ENCODE data around the gene NANOS1.
"Not testable (repeated sequence)": the region's sequence is repeated elsewhere in the genome, so short reads cannot be mapped to it uniquely, and the experiment has no call there.

Gene NANOS1

DNA sequence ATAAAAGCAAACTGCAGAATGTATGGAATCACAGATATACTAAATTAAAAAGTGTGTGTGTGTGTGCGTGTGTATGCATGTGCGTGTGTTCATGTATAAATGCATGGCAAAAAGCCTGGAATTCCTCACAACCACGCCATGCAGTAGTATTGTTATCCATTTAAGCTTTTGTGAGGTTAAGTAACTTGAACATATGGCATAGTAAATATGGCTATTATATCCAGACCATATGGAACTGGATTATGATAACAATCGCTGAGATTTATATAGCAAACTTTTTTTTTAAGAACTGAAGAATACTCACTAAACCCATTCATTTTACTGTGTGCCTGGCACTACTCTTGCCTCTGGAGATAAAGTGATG, 22.3 kb upstream of the NANOS1 start:
- no peak for DNase-seq (ENCODE audit: low read depth)

DNA sequence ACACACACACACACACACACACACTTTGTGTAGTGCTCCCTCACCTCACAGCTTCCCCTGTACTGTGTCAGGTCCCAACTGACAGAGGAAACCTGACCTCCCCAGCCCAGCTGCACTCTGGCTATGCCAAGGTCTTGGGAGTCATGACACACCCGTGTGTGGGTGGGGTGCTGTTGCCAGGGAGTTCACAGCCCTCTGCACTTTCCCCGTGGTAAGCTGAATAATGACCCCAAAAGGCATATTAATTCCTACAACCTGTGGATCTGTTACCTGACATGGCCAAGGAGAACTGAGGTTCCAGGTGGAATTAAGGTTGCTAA, 8.9 kb upstream of the NANOS1 start:
- DNase-seq (ENCODE audit: low read depth), result no peak

DNA sequence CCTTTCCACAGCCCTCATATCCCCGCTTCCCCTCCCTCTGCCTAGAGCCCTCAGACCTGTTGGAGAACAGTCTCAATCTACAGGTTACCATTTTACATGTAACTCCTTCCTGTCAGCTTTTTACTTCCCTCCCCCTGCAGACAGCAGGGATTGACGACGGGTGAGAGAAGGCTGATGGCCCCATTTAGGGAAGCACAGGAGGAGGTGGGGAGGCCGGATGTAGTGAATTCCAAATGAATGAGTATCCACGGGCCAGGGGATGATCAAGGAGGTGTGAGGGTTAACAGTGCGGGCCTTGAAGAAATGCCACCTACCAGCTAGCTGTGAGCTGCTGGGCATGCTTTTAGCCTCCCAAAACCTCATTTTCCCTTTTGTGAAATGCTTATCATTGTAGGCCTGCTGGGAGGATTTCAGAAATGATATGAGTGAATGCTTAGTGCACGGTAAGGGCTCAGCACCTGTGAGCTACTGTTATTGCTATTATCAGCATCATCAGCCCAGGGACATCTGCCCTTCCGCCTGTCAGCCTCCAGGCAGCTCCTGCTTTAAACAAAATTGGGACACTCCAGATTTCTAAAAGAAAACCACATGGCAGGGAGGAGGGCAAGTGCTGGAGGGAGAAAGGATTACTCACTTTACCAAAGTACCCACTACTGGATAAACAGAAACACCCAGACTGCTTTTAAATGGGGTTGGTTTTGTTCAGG, 6.5 kb upstream of the NANOS1 start:
- DNase-seq (ENCODE audit: low read depth), result peak; percentile 56

DNA sequence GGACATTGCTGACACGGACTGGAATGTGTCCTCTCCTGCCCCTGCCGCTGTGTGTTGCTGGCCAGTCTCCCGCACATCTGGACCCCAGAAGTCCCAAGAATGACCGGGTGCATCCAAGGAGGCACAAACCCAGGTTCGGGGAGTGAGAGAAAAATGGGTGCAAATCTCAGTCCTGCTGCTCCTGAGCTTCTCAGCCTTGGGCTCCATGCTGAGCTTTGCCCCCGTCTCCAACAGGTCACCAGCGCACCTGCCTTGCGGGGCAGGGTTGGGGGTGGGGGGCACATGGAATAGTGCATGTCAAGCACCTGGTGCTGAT, 6.0 kb upstream of the NANOS1 start:
- no peak for DNase-seq (ENCODE audit: low read depth)

DNA sequence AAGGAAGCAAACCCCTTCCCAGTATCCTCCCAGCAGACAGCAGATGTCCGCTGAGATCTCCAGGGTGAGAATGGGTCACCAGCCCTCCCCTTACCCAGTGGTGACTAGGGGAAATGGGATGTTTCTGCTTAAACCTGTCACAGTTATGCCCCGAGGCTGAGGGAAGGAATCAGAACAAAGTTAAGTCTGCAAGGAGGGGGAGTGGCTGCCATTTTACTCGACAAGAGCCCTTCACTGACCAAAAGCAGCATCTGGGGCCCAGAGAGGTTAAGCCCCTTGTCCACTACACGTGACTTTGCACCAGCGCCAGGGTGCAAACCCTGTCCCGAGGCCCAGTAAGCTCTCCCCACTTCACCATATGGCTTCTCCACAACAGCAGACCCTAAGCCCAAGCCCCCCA, 4.6 kb upstream of the NANOS1 start:
- DNase-seq (ENCODE audit: low read depth), result no peak

DNA sequence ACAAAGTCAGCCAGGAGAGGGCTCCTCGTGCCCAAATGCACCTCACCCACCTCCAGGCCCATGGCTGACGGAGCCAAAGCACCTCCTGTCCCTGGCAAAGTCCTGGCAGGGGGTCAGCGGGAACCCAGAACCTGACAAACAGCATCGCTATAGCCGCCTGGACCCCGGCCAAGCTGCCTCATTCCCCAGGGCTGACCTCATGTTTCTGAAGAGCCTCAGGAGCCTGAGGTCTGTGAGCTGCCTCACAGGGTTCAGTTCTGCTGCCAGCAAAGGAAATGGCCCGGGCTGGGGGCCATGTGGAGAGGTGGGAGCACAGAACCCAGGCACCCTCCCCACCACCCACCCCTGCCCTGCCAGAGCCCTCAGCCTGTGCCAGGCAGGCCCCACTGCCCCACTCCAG, 4.2 kb upstream of the NANOS1 start:
- no peak for DNase-seq (ENCODE audit: low read depth)

DNA sequence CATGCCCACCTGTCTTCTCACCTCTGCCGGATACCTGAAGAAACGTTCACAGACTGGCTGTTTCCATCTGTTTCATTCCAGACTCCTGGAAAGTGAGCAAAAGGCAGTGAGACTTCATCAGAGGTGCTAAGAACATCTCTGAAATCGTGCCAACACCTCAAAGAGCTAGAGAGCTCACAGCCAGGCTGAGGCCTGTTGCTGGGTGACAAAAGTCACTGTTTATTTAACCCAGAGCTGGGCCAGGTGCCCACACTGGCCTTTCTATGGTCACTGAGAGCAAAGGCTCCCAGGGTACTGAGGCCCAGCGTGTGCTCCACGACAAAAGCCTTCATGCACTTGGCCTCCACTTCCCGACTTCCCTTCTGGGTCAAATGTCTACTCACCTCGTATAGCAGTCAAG, 3.7 kb upstream of the NANOS1 start:
- DNase-seq (ENCODE audit: low read depth), result no peak

DNA sequence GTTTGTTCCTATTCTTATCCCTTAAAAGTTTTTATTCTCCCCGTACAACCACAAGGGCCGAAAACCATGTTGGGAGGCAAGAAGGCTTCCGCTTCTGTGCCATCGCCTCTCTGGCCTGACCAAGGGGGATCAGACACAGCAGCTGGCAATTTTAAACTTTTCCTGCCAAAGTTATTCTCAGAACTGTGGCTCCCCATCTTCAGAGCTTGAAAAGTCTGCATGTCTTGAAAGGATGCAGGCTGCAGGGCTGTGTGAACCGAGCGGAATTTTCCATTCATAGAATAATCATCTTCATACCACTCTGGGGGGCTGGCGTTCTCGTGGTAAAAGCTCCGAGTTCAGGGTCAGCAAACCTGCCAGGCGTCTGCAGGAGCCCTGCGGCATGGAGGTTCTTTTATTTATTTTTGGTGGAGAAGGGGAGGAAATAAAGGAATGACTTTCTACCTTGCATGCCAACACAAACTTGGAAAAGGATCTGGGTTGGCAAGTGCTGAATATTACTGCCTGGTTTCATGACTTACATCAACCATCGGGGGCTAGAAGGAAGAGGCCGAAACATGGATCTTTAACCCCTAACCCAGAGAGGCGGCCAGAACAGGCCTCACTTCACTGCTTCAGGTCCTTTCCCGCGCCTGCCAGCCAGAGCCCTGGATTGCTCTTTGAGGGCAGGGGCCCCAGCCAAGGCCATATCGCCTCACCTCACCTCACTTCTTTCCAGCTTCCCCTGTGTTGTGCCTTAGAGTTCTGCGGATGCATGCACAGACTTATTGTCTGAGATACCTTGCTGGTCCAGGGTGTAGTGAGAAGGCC, 3.0 kb upstream of the NANOS1 start:
- no peak for DNase-seq (ENCODE audit: low read depth)

DNA sequence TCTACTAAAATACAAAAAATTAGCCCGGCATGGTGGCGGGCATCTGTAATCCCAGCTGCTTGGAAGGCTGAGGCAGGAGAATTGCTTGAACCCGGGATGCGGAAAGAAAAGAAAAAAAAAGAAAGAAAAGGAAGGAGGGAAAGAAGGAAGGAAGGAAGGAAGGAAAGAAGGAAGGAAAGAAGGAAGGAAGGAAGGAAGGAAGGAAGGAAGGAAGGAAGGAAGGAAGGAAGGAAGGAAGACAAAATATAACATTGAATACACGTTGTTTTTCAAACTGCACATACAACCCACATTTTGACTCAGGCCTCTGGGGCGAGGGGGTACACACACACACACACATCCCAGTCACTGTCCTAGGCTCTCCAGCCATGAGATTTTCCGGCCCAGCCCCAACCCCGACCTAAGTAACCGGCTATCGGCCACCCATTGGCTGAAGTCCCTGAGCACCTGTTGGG, 1.0 kb upstream of the NANOS1 start:
- DNase-seq (ENCODE audit: low read depth), result not testable (repeated sequence)

DNA sequence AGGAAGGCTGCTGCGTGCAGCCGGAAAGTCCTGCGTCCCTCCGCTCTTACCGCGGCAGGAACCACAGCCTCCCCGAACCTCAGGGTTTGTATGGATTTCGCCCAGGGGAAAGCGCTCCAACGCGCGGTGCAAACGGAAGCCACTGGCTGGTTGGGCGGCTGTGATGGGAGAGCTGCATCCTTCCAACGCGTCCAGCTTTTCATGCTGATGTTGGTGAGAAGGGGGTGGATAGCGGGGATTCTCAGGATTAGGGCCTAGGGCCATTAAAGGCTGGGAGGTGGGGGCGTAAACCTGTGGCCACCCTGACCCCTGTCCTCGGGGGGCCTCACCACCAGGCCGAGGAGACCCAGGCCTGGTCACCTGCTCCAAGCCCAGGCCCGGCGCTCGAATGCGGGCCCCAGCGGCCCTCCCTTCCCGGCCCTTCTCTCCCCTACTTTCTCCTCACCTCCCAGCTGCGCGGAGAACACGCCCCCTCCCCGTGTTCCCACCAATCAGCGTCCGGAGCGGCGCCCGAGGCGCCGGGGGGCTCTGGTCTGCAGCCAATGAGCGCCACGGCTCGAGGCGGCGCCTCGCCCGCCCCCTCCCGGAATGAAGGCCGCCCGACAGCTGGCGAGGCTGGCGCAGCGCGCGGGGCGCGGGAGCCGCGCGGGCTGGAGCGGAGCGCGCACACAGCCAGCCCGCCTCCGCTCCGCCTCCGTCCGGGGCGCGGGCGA, 458 bp upstream of the NANOS1 start:
- DNase-seq (ENCODE audit: low read depth), result no peak

DNA sequence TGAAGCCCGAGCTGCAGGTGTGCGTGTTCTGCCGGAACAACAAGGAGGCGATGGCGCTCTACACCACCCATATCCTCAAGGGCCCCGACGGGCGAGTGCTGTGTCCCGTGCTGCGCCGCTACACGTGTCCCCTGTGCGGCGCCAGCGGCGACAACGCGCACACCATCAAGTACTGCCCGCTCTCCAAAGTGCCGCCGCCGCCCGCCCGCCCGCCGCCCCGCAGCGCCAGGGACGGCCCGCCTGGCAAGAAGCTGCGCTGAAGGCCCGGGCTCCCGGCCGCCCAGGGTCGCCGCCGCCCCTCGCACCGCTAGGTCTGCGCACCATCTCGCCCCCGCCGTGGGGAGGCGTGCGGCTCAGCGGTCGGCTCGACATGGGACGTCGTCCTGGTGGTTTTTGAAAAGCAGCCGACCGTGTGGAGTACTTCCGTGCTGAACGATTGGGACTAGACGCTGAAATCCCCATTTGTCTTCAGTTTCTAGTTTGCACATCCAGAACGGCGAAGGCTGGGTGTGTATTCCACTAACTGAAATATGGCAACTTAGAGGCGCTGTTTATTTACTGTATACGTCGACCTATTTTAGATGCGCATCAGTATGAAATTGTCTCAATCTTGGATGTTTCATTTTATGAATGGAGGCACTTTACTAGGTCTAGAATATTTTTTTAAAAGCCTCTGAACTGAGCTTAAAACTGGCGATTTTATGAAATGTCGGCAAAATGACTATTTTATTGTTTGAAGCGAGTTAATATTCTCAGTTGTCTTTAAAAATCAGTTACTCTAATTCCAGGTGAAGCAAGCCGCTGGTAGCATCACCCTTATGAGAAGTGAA, 1.1 kb downstream of the NANOS1 start:
- no peak for DNase-seq (ENCODE audit: low read depth)

DNA sequence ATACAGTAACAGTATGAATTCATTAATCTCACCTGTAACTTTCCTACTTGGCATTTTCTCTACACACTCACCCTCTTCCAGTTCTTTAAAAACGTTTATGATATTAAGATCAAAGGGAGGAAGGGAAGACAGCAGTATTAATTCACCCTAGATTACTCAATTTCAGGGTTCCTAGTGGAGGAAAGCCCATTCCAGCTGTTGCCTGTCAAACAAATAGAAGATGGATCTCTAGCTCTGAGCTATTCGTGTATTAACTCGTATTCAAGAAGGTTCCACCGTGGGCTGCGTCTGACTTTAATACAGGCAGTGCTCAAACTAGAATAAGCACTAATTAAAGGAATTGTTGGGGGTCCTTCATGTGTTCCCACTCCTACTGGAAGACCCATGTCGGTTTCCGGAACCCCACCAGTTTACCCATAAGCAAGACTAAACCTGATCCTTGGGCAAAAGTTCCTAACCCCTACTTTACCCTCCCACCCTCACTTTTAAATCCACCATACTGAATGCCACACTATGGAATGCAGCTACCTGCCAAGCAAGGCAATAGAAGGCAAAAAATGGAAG, 2.1 kb downstream of the NANOS1 start:
- no peak for DNase-seq (ENCODE audit: low read depth)

DNA sequence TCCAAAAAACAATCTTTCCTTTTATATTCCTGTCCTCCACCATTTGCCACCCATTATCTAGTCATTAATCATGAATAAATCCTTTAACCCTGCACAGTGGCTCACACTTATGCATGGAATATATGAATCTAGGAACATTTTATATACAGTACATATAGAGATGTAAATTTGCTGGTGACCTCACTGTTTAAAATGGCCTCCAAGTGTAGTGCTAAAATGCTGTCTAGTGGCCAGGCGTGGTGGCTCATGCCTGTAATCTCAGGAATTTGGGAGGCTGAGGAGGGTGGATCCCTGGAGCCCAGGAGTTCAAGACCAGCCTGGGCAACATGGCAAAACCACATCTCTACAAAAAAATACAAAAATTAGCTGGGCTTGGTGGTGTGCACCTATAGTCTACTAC, 9.6 kb downstream of the NANOS1 start:
- DNase-seq (ENCODE audit: low read depth), result no peak

DNA sequence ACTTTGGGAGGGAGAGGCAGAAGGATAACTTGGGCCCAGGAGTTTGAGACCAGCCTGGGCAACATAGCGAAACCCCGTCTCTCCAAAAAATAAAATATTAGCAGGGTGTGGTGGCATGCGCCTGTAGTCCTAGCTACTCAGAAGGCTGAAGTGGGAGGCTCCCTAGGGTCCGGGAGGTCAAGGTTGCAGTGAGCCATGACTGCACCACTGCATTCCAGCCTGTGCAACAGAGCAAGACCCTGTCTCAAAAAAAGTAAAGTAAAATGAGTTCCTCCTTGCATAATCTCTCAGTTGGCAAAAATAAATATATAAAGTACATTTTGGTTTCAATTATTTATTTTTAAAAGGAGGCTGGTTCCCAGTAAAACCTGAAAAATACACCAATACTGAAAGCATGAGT, 11.8 kb downstream of the NANOS1 start:
- DNase-seq (ENCODE audit: low read depth), result no peak

DNA sequence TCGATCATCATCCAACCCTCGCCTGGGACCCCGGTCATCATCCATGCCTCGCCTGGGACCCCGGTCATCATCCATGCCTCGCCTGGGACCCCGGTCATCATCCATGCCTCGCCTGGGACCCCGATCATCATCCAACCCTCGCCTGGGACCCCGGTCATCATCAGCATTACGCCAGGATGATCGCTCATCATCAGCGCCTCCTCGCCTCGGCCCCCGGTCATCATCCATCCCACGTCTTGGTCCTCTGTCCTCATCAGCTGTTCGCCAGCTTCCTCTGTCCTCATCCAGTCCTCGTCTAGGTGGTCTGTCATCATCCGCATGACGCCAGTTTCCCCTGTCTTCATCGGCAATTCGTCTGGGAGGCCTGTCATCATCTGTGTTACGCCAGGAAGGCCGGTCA, 12.7 kb downstream of the NANOS1 start:
- DNase-seq (ENCODE audit: low read depth), result no peak

DNA sequence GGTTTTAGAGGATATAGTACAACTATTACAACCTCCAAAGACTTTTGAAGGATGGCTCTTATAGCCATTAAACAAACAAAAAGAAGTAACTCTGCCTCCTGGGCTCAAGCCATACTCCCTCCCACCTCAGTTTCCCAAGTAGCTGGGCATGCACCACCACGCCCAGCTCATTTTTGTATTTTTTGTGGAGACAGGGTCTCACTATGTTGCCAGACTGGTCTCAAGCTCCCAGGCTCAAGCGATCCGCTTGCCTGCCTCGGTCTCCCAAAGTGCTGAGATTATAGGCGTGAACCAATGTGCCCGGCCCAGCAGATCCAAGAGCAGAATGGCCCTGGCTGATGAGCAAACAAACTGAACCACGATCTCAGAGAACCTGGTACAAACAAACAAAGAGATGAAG, 16.0 kb downstream of the NANOS1 start:
- DNase-seq (ENCODE audit: low read depth), result no peak

DNA sequence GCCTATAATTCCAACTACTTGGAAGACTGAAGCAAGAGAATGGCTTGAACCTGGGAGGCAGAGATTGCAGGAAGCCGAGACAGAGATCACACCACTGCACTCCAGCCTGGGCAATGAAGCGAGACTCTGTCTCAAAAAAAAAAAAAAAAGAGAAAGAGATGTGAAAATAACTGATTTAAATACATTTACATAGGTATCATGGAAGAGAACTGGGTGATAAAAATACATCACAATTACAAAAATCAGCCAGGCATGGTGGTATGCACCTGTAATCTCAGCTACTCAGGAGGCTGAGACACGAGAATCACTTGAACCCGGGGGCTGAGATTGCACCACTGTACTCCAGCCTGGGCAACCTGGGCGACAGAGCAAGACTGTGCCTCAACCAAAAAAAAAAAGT, 19.8 kb downstream of the NANOS1 start:
- DNase-seq (ENCODE audit: low read depth), result no peak

DNA sequence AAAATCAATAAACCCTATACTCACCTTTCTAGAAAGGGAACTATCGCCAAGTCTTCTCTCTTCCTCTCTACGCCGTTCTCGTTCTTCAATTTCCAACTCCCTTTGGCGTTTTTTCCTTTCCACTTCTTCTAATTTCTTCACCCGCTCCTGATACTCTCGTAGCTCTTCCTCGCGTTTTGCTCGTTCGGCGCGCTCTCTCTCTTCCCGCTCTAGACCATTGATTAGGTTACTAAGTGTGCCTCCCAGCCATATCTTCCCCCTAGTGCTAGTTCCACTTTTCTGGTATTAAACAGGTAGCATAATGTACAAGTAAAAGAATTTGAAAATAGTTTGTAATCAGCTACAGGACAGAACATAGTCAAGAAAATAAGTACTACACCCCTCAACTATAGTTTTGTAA, 20.3 kb downstream of the NANOS1 start:
- DNase-seq (ENCODE audit: low read depth), result no peak

DNA sequence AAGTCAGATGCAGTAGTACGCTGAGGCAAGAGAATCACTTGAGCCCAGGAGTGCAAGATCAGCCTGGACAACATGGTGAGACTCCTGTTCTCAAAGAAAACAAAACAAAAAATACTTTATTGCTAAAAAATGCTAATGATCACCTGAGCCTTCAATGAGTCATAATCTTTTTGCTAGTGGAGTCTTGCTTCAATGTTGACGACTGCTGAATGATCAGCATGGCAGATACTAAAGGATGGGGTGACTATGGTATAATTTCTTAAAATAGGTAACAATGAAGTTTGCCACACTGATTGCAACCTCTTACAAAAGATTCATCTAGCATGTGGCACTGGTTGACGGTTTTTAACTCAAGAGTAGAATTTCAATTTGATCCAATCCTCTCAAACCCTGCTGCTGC, 22.3 kb downstream of the NANOS1 start:
- no peak for DNase-seq (ENCODE audit: low read depth)

DNA sequence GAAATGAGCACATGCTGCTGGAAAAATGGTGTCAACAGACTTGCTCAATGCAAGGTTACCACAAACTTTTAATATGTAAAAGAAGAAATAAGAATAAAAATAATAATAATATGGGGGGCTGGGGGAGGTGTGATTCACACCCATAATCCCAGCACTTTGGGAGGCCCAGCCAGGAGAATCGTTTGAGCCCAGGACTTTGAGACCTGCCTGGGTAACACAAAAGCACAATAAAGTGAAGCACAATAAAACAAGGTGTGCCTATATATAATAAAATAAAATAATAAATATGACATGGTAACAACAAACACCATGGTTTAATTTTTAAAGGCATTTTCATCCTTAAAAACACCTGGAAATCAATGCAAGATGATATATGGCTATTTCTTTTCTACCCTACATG, 26.0 kb downstream of the NANOS1 start:
- DNase-seq (ENCODE audit: low read depth), result no peak

DNA sequence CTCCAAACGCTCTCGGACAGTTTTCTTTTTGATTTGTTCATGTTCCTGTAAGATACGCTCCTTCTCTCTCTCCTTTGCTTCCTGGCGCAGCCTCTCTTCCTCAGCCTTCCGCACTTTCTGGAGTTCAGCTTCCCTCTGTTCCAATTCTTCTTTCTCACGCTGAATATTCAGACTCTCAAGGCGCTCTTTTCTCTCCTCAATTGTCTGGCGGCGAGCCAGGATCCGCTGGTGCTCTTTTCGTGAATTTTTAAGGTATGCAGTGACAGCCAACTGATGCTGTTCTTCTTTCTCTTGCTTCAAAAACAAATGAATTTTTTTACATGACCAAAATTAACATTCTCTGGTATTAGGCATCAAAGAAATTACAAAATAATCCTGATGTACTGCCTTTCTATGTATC, 28.5 kb downstream of the NANOS1 start:
- no peak for DNase-seq (ENCODE audit: low read depth)

DNA sequence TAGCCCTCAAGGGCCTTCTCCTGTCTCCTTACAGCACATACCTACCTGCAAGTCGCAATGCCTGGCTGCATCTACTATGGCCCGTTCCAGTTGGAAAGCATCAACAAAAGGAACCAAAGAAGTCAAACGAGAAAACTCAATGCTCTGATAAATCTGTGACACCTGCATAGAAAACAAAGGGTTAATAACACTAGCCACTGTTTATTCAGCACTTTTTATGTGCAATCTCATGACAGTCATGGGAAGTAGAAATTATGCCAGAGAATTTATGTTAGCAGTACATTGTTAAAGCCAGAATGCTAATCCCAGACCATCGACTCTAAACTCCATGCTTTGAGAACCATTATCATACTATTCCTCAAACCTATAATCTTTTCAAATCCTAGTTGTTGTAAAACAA, 30.0 kb downstream of the NANOS1 start:
- DNase-seq (ENCODE audit: low read depth), result no peak

Data from GM04503 (cell line).